WERI-Rb-1 (cell line): ENCODE measurements around the gene ARVCF.
A peak's percentile ranks its signal among the peaks of the same experiment; 100 is the strongest.

Source experiments
- DNase-seq: peaks from one replicate; pipeline ENCODE4 v3.0.0-alpha.2; 2020
- H3K27ac ChIP-seq: fragments of 250-450 bp; sonication (Bioruptor Pico); 2 replicates; pipeline ENCODE4 v1.5.1; 2020; ENCODE audit warnings: mild to moderate bottlenecking, moderate library complexity
- H3K27me3 ChIP-seq: fragments of 250-450 bp; sonication (Bioruptor Pico); 2 replicates; pipeline ENCODE4 v1.5.1; 2021; ENCODE audit warnings: mild to moderate bottlenecking, low read depth, moderate library complexity; ENCODE audit not compliant: insufficient read depth, severe bottlenecking
- H3K36me3 ChIP-seq: fragments of 250-450 bp; sonication (Bioruptor Pico); 2 replicates; pipeline ENCODE4 v1.5.1; 2020; ENCODE audit warnings: mild to moderate bottlenecking, moderate library complexity
- H3K4me3 ChIP-seq: 2 replicates; pipeline ENCODE4 v1.5.1; 2011; ENCODE audit warnings: low read depth, mild to moderate bottlenecking, control low read depth, low read length
- H3K9me3 ChIP-seq: fragments of 250-450 bp; sonication (Bioruptor Pico); 2 replicates; pipeline ENCODE4 v1.5.1; 2021; ENCODE audit warnings: mild to moderate bottlenecking, moderate library complexity; ENCODE audit not compliant: severe bottlenecking
- CTCF ChIP-seq: IDR thresholded peaks from 2 replicates; pipeline ENCODE4 v1.5.1; 2011; ENCODE audit warnings: low read depth, mild to moderate bottlenecking, control low read depth, inconsistent platforms, low read length

The ARVCF gene

DNA sequence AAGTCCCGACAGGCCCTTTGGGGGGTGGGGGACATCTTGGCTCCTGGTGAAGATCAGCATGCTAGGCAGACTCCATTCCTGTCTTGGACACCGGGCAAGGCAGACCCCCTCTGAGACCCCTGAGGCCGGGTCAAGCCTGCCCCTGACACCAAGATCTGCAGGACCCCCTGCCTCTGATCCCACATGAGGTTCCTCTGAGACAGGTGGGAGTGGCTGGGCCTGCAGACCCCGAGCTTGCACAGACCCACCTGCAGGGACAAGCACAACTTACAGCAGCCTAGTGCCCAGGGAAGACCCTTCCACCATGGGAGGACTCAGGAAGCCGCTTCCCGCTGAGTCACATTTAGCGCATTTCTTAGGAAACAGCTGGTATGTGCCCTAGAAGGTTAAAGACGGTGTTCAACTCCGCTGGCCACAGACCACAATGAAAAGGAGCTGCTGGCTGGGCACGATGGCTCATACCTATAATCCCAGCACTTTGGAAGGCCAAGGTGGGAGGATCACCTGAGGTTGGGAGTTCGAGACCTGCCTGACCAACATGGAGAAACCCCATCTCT is 15.5 kb downstream of the ARVCF start:
- no peak for TF ChIP-seq CTCF
- H3K27ac ChIP-seq = peak overlapping the region; percentile 89
- DNase-seq = no peak

DNA sequence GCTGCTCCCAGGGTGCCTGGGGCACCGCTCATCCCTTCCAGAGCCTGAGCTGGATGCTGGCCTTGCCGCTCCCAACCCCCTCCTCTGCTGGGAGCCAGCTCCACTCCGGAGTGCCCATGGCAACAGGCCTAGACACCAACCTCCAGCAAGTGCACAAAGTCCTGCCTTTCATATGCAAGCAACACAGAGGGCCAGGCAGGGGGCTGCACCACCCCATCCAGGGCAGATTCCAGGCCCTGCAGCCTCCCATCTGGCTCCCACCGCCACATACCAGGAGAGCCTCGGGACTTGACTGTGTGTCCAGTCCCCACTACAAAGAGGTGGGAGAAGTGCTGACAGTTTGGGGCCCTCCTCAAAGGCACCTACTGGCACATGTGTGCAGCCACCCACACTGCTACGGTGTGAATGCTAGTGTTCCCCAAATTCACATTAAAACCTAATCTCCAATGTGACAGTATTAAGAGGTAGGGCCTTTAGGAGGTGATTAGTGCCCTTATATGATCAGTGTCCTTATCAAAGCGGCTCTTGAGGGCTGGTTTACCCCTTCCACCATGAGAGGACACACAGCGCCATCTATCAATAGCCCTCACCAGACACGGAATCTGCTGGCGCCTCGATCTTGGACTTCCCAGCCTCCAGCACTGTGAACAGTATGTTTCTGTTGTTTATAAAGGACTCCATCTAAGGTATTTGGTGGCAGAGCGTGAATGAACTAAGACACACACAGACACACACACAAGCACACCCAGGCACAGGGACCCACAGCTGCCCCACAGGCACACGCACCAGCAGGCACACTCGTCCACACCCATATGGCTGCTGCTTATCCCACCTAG is 16.2 kb downstream of the ARVCF start:
- DNase-seq = peak; percentile 72
- peak overlapping the region; percentile 16 for H3K4me3 ChIP-seq
- H3K36me3 ChIP-seq = no peaks in the 10 kb centered on the region
- peak overlapping the region; percentile 89 for H3K27ac ChIP-seq
- no peaks in the 10 kb centered on the region for H3K27me3 ChIP-seq
- peak; percentile 55; the same call in 1 of the 2 replicates for TF ChIP-seq CTCF
- H3K9me3 ChIP-seq = peaks cover 7% of the 10 kb centered on the region

More for the DNA sequence above, 15.5 kb downstream of the ARVCF start:
- Histone ChIP-seq H3K9me3 (peaks cover 7% of the 10 kb centered on the region), H3K4me3 (no peak overlapping the region), H3K36me3 (no peaks in the 10 kb centered on the region), H3K27me3 (no peaks in the 10 kb centered on the region)

DNA sequence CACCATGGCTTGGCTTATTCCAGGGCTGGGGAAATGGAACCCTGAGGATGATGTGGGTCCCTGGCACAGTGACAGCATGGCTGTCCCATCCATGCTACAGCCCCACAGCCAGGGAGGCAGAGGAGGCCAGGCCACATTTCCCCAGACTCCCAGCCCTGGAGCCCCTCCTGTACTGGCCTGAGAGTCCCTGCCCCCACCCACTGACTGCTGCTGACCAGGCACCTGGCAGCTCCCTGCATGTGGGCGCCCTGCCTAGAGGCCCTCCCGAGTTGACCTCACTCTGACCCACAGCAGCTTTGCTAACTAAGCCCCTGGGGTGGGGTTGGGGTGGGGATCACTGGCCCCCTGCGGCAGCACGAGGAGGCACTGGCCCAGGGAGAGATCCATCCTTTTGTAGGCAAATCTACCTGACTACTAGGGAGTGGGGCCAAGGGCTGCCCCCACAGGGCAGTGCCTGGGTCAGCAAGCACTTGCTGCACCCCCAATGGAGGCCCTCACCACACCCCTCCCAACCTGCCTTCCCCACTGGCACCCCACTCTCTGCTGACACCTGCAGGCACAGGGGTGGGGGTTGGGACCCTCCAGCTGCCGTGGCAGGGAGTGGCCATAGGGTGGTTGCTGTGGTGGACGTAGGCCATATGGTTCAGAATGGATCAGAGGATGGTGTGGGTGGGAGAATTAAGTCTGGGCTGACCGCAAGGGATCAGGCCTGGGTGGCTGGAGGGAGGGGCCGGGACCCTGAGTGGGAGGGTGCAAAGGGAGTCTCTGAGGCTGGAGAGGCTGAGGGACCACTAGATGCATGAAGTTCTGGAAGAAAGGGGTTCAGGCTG is 17.4 kb downstream of the ARVCF start:
- H3K27ac ChIP-seq = peak overlapping the region; percentile 89
- H3K36me3 ChIP-seq = no peaks in the 10 kb centered on the region
- H3K9me3 ChIP-seq = peaks cover under 1% of the 10 kb centered on the region
- TF ChIP-seq CTCF = peak; percentile 40
- peak overlapping the region; percentile 16; the same call in 1 of the 2 replicates for H3K4me3 ChIP-seq
- no peaks in the 10 kb centered on the region for H3K27me3 ChIP-seq
- peak; percentile 93 for DNase-seq

- Histone ChIP-seq H3K27ac (peak overlapping the region; percentile 89), H3K4me3 (no peak overlapping the region), H3K9me3 (no peaks in the 10 kb centered on the region), H3K36me3 (no peaks in the 10 kb centered on the region), H3K27me3 (no peaks in the 10 kb centered on the region)
- TF ChIP-seq CTCF = no peak
- no peak for DNase-seq
Observed at GRCh38 chr22:19998232-19998951, 18.2 kb downstream of the ARVCF start.

- no peak for DNase-seq
- Histone ChIP-seq H3K36me3 (no peaks in the 10 kb centered on the region), H3K27ac (peak overlapping the region; percentile 89)
Observed at GRCh38 chr22:19997561-19998231, 18.9 kb downstream of the ARVCF start.

More at GRCh38 chr22:19997561-19998231, 18.9 kb downstream of the ARVCF start:
- H3K4me3 ChIP-seq = no peak overlapping the region
- no peak for TF ChIP-seq CTCF
- no peaks in the 10 kb centered on the region for H3K27me3 ChIP-seq
- H3K9me3 ChIP-seq = no peaks in the 10 kb centered on the region
